GM18505 (cell line): ENCODE results near the gene PTOV1.

Source experiments
- ATAC-seq: cut with Tn5 transposase; IDR thresholded peaks from one replicate; pipeline ENCODE4 v1.9.1; 2021; ENCODE audit not compliant: unreplicated experiment
- POLR2A ChIP-seq: IDR thresholded peaks from 4 replicates; pipeline ENCODE4 v1.6.1; 2011; ENCODE audit warnings: borderline replicate concordance; ENCODE audit not compliant: insufficient read depth, insufficient read length; ENCODE audit errors: extremely low read depth

The PTOV1 gene

DNA sequence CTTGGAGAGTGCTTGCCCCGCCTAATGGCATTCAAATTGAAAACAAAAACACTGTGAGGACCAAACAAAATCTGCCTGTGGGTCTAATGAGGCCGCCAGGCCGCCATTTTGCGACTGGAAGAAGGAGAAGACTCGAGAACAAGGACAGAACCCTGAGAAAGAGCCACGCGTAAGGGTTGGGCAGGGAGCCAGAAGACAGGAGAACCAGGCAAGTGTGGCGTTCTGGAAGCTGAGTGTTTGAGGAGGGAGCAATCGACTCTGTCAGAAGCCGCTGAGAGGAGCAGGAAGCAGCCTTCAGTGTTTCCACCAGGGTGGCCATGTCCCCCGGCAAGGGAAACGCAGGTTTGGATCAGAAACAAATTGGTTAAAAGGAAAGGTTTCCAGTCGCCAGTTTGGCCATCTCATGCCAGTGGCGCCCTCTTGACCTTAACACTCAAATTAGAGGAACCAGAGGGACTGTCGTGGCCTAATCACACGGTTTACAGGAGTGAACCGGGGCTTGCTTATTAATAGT, 10.2 kb upstream of the PTOV1 start:
- no peak for TF ChIP-seq POLR2A
- ATAC-seq = no peak

GRCh38 chr19:49843265-49843664, 7.7 kb upstream of the PTOV1 start:
- no peak for TF ChIP-seq POLR2A
- no peak for ATAC-seq

DNA sequence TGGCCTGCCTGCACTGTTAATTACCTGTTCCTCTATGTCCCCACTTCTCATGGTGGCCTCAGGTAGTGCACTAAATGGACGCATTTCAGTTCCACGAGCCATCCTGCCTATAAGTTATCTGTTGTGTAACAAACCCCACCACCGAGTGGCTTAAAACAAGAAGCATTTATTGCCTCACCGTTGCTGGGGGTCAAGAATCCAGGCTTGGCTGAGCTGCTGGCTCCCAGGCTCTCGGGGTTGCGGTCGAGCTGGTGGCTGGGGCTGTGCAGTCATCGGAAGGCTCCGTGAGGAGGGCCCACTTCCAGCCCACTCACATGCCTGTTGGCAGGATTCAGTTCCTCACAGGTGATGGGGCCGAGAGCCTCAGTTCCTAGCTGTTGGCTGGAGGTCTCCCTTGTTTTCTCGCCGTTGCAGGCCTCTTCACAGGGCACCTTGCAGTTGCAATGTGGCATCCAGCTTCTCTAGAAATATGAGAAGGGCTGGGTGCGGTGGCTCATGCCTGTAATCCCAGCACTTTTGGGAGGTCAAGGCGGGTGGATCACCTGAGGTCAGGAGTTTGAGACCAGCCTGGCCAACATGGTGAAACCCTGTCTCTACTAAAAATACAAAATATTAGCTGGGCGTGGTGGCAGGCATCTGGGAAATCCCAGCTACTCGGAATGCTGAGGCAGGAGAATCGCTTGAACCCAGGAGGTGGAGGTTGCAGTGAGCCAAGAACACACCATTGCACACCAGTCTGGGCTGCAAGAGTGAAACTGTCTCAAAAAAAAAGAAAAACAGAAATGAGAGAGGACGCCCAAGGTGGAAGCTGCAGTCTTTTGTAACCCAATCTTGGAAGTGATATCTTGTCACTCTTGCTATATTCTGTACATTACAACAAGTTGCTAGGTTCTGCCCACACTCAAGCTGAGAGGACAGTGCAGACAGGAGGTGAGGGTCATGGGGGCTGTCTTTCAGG, 6.5 kb upstream of the PTOV1 start:
- no peak for ATAC-seq
- TF ChIP-seq POLR2A = no peak

DNA sequence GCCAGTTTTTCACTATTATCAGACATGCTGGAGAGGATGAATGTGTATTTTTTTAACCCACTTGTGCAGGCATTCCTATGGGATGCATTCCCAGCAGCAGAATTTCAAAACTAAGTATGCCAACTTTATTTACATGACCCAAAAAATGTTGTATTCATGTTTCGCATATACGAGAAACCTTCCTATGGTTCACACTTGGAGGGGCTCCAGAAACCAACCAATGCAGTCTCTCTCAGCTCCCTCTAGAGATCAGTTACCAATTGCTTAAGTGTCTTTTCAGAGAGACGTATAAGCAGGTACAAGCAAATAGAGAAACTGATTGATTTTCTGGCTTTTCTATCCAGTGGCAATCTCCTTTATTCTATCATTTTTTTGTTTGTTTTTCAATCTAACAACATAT, 5.5 kb upstream of the PTOV1 start:
- no peak for ATAC-seq
- TF ChIP-seq POLR2A = no peak

DNA sequence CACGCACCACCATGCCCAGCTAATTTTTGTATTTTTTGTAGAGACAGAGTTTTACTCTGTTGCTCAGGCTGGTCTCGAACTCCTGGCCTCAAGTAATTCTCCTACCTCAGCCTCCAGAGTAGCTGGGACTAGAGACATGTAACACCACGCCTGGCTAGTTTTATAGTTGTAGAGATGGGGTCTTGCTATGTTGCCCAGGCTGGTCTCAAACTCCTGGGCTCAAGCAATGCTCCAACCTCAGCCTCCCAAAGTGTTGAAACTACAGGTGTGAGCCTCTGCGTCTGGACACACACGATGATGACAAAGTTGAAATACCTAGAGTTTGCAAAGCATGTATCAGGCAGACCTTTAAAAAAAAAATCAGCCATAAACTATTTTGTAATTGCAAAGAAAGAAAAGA, 4.6 kb upstream of the PTOV1 start:
- no peak for ATAC-seq
- TF ChIP-seq POLR2A = no peak

GRCh38 chr19:49847731-49848696, 2.9 kb upstream of the PTOV1 start:
- no peak for TF ChIP-seq POLR2A
- no peak for ATAC-seq

DNA sequence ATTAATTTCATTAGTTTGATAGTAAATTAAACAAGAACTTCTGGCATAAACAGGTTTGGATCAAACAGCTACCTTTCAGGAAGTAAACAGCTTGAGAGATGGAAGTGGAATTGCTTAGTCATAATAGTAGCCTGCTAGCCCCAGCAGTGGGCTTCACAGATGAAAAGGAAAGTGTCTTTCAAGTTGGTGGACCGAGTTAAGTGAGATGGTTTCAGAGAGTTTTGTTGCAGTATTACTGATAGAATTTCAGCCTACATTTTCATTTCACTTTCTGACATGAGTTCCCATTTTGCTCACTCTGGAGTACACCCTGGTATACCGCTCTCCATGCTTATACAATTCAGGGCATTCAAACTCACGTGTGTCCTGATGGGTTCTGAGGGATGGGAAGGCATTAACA, 2.0 kb upstream of the PTOV1 start:
- TF ChIP-seq POLR2A = no peak
- no peak for ATAC-seq

DNA sequence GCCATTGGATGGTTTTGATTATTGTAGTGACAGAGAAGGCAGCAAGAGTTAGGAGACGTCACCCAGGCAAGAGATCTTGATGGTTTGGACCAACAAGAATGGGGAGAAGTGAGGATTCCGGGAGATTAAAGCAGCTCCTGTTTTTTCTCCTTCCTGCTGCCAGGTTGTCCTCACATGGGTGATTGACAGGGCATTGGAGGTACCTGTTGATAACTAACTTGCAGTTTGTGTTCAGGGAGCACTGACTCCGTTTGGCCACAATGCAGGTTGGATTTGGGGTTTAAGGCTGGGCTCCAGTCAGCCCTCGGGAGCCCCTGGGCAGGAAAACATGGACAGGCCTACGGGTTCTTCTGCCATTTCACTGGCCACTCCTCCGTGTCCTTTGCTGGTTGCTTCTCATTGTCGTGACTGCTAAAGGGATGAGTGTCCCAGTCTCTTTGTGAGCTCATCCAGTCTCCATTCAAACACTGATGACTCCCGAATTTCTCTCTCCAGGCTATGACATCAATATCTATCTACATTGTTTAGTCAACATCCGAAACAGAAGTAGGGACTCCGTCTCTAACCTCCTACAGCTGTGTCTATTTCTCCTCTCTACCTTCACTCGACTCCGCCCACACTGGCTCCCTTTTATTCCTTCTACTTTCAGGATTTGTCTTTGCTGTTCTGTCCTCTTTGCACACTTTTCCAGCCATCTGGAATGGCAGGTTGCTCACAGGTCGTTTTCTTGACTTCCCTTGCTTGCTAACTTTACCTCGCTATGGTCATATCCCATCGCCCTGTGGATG, 1.3 kb upstream of the PTOV1 start:
- no peak for ATAC-seq
- TF ChIP-seq POLR2A = no peak

DNA sequence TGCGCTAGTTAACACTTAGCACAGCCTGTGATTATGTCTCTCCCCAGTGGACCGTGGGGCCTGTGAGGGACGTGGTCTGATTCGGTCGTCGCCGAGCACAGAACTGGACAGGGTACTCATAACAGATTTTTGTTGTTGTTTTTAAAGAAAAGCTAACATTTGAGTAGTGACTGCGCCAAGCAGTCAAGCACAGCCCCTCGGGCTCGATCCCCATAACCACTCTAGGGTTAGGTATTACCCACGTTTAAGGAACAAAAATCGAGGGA, 805 bp upstream of the PTOV1 start:
- ATAC-seq = no peak
- TF ChIP-seq POLR2A = no peak

- no peak for TF ChIP-seq POLR2A
- ATAC-seq = no peak
These were observed 699 bp downstream of the PTOV1 start for GRCh38 chr19:49851456-49852259.

GRCh38 chr19:49852631-49853126, 1.7 kb downstream of the PTOV1 start:
- no peak for ATAC-seq
- TF ChIP-seq POLR2A = no peak

DNA sequence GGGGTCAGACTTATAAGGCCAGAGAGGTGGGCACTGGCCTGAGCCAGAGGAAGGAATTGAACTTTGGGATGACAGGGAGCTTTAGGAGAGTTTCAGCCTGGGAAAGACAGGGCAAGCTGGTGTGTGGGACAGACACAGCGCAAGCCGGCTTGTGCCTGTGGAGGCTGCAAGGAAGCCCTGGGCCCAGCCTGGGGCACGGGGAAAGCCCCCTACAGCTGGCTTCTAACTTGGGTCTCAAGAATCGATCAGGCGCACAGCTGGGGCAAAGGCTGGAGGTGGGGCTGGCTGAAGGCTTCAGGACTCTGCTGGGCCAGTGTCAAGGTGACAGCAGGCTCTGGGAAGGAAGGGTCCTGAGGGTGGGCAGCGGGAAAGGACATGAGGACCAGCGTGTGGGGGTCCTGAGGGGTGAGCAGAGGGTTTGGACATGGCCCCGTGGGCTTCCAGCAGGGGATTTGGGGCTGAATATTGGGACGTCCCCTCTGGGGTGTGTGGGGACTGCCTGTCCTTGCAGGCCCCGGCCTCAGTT, 3.0 kb downstream of the PTOV1 start:
- no peak for ATAC-seq
- TF ChIP-seq POLR2A = no peak

GRCh38 chr19:49854378-49855263, 3.7 kb downstream of the PTOV1 start:
- TF ChIP-seq POLR2A = peak; percentile 24
- no peak for ATAC-seq
